SK-MEL-5 (cell line): ENCODE data around the gene COX5A. TPM values are rescaled to one million over a fixed set of nuclear protein-coding genes. Genes with fewer than 3 reads are reported as not detected.

Experiments
- DNase-seq: peaks from one replicate; pipeline ENCODE4 v3.0.0-alpha.2; 2016; ENCODE audit warnings: low read depth, low spot score
- in situ Hi-C: cut with HindIII; loops from 2 replicates; pipeline ENCODE4 v1.10.0; 2016; ENCODE audit warnings: low sequenced_read_pairs, high pct_unique_total_duplicates, low pct_unique_long_range_greater_than_20kb
- polyA plus RNA-seq, 2 experiments: library from polyadenylated mRNA; depleted of rRNA; stranded (reverse); fragments of >200 nt; gene quantifications; 2 replicates each; pipeline ENCODE4 v1.2.3, GENCODE V29; 2015
- total RNA-seq: library from RNA; depleted of rRNA; stranded (reverse); fragments of >200 nt; shearing (Covaris generic); gene quantifications from 2 replicates; pipeline ENCODE4 v1.2.3, GENCODE V29; 2014; rRNA removed

COX5A gene
- 124 and 133 TPM in 2 replicates for total RNA-seq
- 314 and 318 TPM in 2 replicates for polyA plus RNA-seq (2015; cell fraction: cytosol; rRNA removed)
- 50.5 and 110 TPM in 2 replicates for polyA plus RNA-seq (2015; cell fraction: nucleus; rRNA removed)

GRCh38 chr15:74937590-74938371 lies at the start of gene COX5A:
Gene COX5A, minus strand, starts transcription at chr15:74938073. Its CDS starts 59 bp downstream, at chr15:74938014.
- in situ Hi-C loops: no loop called here
- peak; percentile 96 for DNase-seq

- in situ Hi-C loops: no loop called here
- no peak for DNase-seq
Measured at GRCh38 chr15:74983725-74984231, 45.9 kb upstream of the COX5A start.

GRCh38 chr15:74982183-74982582 lies 44.3 kb upstream of the COX5A start:
- in situ Hi-C loops: no loop called here
- DNase-seq: no peak

- DNase-seq: peak; percentile 22
Measured at GRCh38 chr15:74978503-74978902, 40.6 kb upstream of the COX5A start.

GRCh38 chr15:74978077-74978476 lies 40.2 kb upstream of the COX5A start:
- DNase-seq: no peak
- in situ Hi-C loops: no loop called here

More at GRCh38 chr15:74978503-74978902, 40.6 kb upstream of the COX5A start:
- in situ Hi-C loops: no loop called here

GRCh38 chr15:74977599-74977998 lies 39.7 kb upstream of the COX5A start:
- in situ Hi-C loops: no loop called here
- no peak for DNase-seq

GRCh38 chr15:74976159-74976558 lies 38.3 kb upstream of the COX5A start:
- DNase-seq: peak; percentile 24
- in situ Hi-C loops: no loop called here

- in situ Hi-C loops: loop anchor here (25.0 kb wide), 1 partner anchor 205 kb away; no protein-coding TSS in a partner anchor
- no peak for DNase-seq
Measured at GRCh38 chr15:74967670-74968069, 29.8 kb upstream of the COX5A start.

- peak; percentile 35 for DNase-seq
- in situ Hi-C loops: loop anchor here (25.0 kb wide), 1 partner anchor 202 kb away; no protein-coding TSS in a partner anchor
Measured at GRCh38 chr15:74964794-74965193, 26.9 kb upstream of the COX5A start.

- no peak for DNase-seq
- in situ Hi-C loops: loop anchor here (25.0 kb wide), 1 partner anchor 201 kb away; no protein-coding TSS in a partner anchor
Measured at GRCh38 chr15:74963213-74963612, 25.3 kb upstream of the COX5A start.

GRCh38 chr15:74962671-74963070 lies 24.8 kb upstream of the COX5A start:
- DNase-seq: no peak
- in situ Hi-C loops: loop anchor here (25.0 kb wide), 1 partner anchor 200 kb away; no protein-coding TSS in a partner anchor

GRCh38 chr15:74962219-74962618 lies 24.3 kb upstream of the COX5A start:
- in situ Hi-C loops: loop anchor here (25.0 kb wide), 1 partner anchor 200 kb away; no protein-coding TSS in a partner anchor
- no peak for DNase-seq

- in situ Hi-C loops: loop anchor here (25.0 kb wide), 1 partner anchor 199 kb away; no protein-coding TSS in a partner anchor
- no peak for DNase-seq
Measured at GRCh38 chr15:74961616-74962015, 23.7 kb upstream of the COX5A start.

- in situ Hi-C loops: loop anchor here (25.0 kb wide), 1 partner anchor 199 kb away; no protein-coding TSS in a partner anchor
Measured at GRCh38 chr15:74960995-74961588, 23.2 kb upstream of the COX5A start.

GRCh38 chr15:74960286-74960685 lies 22.4 kb upstream of the COX5A start:
- in situ Hi-C loops: loop anchor here (25.0 kb wide), 1 partner anchor 198 kb away; no protein-coding TSS in a partner anchor
- no peak for DNase-seq

More at GRCh38 chr15:74960995-74961588, 23.2 kb upstream of the COX5A start:
- no peak for DNase-seq

- in situ Hi-C loops: loop anchor here (25.0 kb wide), 1 partner anchor 197 kb away; no protein-coding TSS in a partner anchor
- no peak for DNase-seq
Measured at GRCh38 chr15:74959586-74959939, 21.7 kb upstream of the COX5A start.

- no peak for DNase-seq
- in situ Hi-C loops: loop anchor here (25.0 kb wide), 1 partner anchor 197 kb away; no protein-coding TSS in a partner anchor
Measured at GRCh38 chr15:74958908-74959585, 21.2 kb upstream of the COX5A start.
